Measurements from ENCODE around the gene DCHS1. TPM values are rescaled to one million over a fixed set of nuclear protein-coding genes. Genes with fewer than 3 reads are reported as not detected.

DCHS1 gene
- total and polyA plus RNA-seq, 2 of the 13 experiments (the other 11 are each of a cell fraction or from before 2014, with no cell fraction given) = under 0.01 to 0.03 TPM

GRCh38 chr11:6635082-6635932 lies 20.3 kb downstream of the DCHS1 start (continued):
- TF ChIP-seq KDM4B (CRISPR knock-in tag; IDR thresholded peaks at IDR 0.05) = no peak
- TF ChIP-seq FOXC1 (CRISPR knock-in tag; IDR thresholded peaks at IDR 0.05; ENCODE audit: borderline replicate concordance) = no peak
- no peak for TF ChIP-seq CTCF (CRISPR knock-in tag; IDR thresholded peaks at IDR 0.05)
- TF ChIP-seq RCOR2 (CRISPR knock-in tag; IDR thresholded peaks at IDR 0.05) = no peak
- peak; percentile 93 for TF ChIP-seq ZKSCAN1 (IDR thresholded peaks at IDR 0.05; ENCODE audit: low read length)
- TF ChIP-seq ZNF124 (CRISPR knock-in tag; IDR thresholded peaks at IDR 0.05) = no peak
- no peak for TF ChIP-seq DBP (CRISPR knock-in tag; IDR thresholded peaks at IDR 0.05; ENCODE audit: not compliant biosample characterization)
- no peak for TF ChIP-seq PBX2 (CRISPR knock-in tag; IDR thresholded peaks at IDR 0.05)
- TF ChIP-seq ZNF281 (CRISPR knock-in tag; IDR thresholded peaks at IDR 0.05; ENCODE audit: borderline replicate concordance) = no peak
- no peak for TF ChIP-seq KLF12 (CRISPR knock-in tag; IDR thresholded peaks at IDR 0.05; ENCODE audit: borderline replicate concordance)
- TF ChIP-seq ARID3A (IDR thresholded peaks at IDR 0.05; ENCODE audit: low read depth, low read length) = no peak
- TF ChIP-seq ZNF383 (CRISPR knock-in tag; IDR thresholded peaks at IDR 0.05; ENCODE audit: borderline replicate concordance) = no peak
- no peak for TF ChIP-seq MAX (IDR thresholded peaks at IDR 0.05)
- TF ChIP-seq HMGXB4 (CRISPR knock-in tag; IDR thresholded peaks at IDR 0.05; ENCODE audit: borderline replicate concordance in 1 of 2, low read depth in 1 of 2) = no peak
- peak; percentile 68; the same call in 1 of the 2 replicates for TF ChIP-seq ZNF614 (CRISPR knock-in tag; IDR thresholded peaks at IDR 0.05; ENCODE audit: borderline replicate concordance)
- peak; percentile 47; the same call in 1 of the 2 replicates for TF ChIP-seq NR2F6 (IDR thresholded peaks at IDR 0.05)
- TF ChIP-seq NR2F6 (CRISPR knock-in tag; IDR thresholded peaks at IDR 0.05) = peak; percentile 66
- no peak for TF ChIP-seq ZNF564 (CRISPR knock-in tag; IDR thresholded peaks at IDR 0.05)
- TF ChIP-seq ZNF543 (CRISPR knock-in tag; IDR thresholded peaks at IDR 0.05) = no peak
